GM12872 (cell line): ENCODE results near the gene CLIP1.

Experiments used
- CTCF ChIP-seq: IDR thresholded peaks from 3 replicates; pipeline ENCODE4 v1.5.1; 2011; ENCODE audit warnings: low read depth, mild to moderate bottlenecking, low read length, moderate library complexity; ENCODE audit not compliant: insufficient read depth

The CLIP1 gene

GRCh38 chr12:122421821-122422729, at the start of gene CLIP1:
Gene CLIP1 (minus strand): TSS chr12:122422669. CDS start chr12:122380452, 42,217 bp downstream.
- TF ChIP-seq CTCF = peak; percentile 48

DNA sequence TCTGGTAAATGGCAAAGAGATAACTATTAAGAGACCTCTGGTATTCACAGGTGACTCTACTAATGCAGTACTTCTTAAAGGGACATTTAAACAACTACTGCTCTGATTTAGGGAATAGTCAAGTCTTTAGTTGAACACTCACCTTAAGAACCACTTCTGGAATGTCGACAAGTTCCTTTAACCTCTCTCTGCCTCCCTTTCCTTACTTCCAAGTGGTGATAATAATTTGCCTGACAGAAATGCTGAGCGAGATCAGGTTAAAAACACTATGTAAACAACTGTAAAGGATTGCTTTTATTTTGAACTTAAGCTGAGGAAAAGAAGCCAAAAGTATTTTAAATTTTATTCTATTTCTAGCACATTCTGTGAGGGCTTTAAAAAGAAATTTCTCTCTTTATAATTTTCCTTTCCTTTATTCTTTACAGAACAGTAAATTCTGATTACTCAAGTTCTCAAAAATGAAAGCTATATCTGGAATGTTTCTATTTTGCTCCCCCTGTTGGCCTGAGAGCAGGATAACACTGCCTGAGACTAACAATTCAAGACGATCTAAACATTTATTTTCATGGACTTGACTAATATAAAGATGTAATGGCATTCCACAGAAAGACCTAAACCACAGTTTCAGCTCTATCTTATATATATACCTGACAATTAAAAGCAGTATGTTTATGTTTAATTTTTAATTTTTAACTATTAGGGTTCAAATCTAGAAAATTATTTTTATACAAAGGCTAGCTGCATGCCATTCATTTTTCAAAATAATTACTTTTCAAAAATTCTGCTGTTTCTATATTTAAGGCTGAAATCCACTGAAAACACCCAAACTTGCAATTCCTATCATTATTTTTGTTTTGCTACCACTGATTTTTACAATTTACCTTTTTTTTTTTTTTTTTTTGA, 49.1 kb upstream of the CLIP1 start:
- peak; percentile 65 for TF ChIP-seq CTCF

DNA sequence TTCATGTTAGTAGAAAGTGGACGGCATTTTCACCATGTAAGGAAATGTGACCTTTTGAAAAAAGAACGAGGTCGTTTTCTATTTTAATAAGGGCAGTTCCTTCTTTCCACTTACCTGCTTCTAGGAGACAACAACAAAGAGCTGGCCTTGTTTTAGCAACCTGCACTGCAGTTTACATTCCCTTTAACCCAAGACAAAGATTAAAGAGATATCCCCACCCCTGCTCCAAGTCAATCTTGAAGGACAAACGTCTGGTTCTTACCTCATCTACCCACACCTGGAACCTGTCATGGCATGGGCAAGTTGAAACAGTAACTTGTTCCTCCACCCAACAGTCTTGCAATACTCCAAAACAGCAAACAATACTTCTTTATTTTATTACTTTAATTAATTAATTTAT, 45.5 kb upstream of the CLIP1 start:
- no peak for TF ChIP-seq CTCF

DNA sequence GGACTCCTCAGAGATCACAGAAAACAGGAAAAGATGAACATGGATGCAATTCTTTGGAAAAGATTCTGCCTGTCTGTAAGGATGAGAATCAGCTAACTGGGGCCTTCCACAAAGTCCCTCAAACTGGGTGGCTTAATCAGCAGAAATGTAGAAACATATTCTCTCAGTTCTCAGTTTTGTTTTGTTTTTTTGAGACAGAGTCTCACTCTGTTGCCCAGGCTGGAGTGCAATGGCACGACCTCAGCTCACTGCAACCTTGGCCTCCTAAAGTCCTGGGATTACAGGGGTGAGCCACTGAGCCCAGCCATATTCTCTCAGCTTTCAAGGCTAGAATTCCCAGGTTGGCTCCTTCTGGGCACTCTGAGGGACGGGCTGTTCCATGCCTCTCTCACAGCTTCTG, 38.2 kb upstream of the CLIP1 start:
- TF ChIP-seq CTCF = no peak

DNA sequence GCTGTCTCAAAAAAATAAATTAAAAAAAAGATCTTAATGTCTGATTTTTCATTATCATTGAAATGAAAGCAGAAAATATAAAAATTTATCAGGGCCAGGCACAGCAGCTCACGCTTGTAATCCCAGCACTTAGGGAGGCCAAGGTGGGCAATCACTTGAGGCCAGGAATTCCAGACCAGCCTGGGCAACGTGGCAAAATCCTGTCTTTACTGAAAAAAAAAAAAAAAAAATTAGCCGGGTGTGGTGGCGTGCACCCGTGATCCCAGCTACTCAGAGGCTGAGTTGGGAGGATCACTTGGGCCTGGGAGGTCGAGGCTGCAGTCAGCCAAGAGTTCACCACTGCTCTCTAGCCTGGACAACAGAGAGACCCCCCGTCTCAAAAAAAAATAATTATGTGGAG, 37.6 kb upstream of the CLIP1 start:
- TF ChIP-seq CTCF = no peak

DNA sequence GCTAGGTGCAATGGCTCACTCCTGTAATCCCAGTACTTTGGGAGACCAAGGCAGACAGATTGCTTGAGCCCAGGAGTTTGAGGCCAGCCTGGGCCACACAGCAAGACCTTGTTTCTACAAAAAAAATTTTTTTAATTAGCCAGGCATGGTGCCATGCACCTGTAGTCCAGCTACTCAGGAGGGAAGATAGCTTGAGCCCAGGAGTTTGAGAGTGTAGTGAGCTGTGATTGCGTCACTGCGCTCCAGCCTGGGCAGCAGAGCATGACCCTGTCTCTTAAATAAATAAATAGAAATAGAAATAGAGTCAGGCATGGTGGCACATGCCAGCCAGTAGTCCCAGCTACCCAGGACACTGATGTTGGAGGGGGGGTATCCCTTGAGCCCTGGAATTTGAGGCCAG, 36.7 kb upstream of the CLIP1 start:
- no peak for TF ChIP-seq CTCF
